NAMALWA (cell line): ENCODE results near the gene CLMP.

Experiments
- DNase-seq: peaks from one replicate; pipeline ENCODE4 v3.0.0-alpha.2; 2015; ENCODE audit warnings: low spot score

The CLMP gene

DNA sequence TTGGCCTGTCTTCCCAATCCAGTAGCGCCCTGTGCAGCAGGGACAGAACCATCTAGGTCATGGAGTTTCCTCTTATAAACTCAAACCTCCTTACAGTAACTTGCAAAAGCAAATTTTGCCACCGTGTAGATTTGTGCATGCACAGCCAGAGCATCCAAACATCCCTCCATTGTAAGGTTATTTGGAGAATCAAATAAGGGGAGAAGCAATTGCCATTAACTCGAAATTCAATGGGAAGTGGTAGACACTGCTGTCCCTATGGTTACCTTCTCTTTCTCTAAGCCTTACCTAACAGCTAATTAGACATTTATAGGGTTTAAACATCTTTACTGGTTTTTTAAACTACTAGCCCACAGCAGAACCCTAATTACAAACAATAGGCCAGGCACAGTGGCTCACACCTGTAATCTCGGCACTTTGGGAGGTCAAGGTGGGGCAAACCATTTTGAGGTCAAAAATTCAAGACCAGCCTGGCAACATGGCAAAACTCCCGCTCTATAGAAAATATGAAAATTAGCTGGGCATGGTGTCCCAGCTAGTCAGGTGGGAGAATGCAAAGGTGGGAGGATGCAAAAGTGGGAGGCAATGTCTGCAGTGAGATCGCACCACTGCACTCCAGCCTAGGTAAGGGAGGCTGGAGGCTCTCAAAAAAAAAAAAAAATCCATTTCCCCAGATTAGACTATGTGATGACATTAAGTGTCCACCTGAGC, 139.7 kb downstream of the CLMP start:
- peak; percentile 55 for DNase-seq

DNA sequence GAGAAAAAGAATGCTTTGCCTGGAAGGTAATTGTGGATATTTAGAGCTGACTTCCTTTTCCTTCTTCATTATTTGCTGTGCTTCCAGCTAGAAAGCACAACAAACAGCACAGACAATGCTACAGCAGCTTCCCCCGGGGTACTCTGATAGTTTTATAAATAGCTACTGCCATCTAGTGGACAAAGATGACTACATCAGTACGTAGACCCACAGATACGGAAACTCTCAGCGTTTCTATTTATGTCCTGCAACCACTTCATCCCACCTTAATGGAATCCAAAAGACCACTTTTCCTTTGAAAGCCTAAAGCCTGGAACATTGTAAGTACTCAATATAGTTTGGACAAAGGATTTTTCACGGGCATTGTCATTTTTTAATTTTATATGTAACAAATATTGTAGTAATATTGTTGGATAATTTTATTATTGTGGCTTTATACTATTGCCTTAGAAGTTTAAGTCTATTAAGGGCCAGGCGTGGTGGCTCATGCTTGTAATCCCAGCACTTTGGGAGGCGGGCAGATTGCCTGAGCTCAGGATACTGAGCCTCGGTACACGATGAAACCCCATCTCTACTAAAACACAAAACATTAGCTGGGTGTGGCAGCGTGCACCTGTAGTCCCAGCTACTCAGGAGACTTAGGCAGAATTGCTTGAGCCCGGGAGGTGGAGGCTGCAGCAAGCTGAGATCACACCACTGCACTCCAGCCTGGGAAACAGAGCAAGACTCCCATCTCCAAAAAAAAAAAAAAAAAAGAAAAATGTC, 140.6 kb downstream of the CLMP start:
- peak; percentile 88 for DNase-seq

DNA sequence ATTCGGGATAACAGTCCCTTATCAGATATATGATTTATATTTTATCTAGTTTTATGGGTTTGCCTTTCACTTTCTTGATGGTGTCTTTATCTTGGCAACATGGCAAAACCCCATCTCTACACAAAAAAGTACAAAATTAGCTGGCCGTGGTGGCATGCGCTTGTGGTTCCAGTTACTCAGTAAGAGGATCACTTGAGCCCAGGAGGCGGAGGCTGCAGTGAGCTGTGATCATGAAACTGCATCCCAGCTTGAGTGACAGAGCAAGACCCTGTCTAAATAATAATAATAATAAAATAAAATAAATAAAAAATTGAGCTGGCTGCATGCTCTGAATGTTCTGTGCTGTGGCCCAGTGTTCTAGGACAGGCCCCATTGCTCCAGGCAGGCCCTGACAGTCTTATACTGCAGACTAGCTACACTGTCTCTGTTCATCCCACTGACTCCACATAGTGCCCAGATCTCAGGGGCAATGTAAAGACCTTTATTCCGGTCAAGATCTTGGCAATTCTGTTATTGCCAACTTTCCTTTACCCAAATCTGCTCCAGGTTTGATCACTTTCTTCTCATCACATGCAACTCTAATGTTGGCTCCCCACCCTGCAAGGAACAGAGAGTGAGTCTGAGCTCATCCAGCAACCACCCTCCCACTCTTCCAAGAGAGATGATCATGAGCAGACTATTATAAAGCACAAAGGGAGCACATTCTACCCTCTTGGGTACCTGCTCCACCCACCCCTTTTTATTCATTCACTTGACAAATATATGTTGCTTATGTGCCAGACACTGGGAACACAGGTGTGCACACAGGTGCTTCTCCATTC, 141.9 kb downstream of the CLMP start:
- DNase-seq: peak; percentile 34

DNA sequence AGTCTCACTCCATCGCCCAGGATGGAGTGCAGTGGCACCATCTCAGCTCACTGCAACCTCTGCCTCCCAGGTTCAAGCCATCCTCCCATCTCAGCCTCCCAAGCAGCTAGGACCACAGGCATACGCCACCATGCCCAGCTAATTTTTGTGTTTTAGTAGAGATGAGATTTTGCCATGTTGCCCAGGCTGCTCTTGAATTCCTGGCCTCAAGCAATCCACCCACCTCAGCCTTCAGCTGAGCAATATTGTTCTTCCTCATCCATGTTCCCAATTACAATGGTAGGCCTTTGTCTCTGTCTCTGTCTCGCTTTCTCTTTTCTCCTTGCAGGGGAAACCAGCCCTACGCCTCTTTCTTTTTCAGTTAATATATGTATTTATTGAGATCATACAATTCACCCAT, 143.4 kb downstream of the CLMP start:
- DNase-seq: no peak

DNA sequence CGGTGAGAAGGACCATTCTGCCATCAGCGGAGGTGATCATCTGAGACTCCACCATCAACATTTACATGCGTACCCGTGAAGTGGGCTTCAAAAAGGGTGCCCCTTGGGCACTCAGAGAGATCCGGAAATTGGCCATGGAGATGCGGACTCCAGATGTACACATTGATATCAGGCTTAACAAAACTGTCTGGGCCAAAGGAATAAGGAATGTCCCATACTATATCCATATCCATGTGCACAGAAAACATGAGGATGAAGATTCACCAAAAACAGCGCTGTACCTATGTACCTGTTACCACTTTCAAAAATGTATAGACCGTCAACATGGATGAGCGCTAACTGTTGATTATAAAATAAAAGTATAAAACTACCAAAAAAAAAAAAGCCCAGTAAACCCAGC, 143.9 kb downstream of the CLMP start:
- DNase-seq: no peak

DNA sequence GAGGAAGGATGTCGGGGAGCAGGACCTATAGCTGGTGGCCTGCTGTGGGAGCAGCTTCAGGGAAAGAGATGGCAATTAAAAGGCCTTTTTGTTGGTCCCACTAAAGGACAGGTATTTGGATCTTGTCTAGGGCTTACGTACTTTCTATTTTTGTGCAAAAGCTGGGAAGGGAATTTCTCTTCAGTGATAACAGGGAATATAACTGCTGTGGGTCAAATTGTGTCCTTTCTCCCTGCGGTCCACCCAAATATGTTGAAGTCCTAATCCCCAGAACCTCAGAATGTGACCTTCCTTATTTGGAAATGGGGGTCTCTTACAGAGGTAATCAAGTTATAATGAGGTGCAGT, 147.1 kb downstream of the CLMP start:
- no peak for DNase-seq

DNA sequence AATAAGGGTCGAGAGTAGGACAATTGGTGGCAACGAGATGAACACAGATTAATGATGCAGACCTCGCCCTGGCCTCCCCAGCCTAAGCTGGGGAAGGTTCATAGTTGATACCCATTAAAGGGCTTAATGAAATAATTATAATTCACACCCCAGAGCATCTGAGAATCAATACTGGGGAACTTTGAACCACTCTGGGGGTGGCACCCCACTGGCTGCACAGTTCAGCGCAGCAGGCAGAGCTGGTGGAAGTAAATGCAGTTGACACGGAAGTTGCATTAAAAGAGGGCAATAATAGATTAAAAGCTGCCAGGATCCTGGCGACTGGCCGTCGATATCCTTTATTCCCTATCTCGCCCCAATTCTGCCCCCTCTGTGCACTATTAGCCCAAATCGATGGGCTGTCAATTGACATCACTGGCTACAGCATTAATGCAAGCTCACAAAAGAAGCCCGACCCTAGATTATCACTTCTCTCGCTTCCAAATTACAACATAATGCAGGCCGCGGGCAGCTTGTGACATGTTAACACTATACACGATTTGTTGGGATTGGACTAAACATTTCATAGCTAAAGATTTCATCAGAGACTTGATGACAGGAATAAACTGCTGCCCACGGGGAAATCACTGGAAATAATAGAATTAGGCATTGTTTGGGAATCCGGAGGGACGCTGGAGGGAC, 147.6 kb downstream of the CLMP start:
- DNase-seq: no peak

DNA sequence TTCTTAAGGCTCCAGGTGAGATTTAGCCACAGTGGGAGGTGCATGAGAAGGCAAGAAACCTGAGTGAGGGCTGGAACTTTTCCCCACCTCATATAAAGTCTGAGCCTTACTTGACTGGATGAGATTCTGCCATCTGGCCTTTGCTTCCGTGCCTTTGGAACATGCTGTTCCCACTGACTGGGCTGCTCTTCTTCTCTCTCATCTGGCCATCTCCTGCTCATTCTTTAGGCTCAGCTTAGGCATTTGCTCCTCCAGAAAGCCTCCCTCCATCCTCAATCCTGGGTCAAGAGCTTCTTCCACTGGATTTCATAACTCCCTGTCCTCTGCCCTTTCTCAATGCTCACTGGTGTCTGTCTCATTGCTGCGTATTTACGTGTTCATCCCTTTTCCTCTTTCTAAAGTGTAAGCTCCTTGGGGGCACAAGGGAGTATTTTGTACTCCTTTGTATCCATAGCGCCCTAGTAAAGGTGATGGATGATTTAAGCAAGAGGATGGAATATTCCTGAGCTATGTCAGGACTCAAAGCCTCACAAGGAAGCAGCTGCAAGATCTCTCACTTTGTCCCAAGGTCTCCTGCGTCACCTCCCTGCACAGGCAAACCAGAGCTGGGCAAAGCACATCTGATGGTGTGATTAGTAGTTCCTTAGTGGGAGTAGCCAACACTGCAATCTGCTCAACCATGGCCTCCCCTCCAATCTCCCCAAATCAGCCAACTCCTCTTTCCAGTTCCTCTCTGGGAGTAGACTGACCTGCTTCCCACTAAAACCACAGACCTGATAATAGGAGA, 148.4 kb downstream of the CLMP start:
- no peak for DNase-seq

DNA sequence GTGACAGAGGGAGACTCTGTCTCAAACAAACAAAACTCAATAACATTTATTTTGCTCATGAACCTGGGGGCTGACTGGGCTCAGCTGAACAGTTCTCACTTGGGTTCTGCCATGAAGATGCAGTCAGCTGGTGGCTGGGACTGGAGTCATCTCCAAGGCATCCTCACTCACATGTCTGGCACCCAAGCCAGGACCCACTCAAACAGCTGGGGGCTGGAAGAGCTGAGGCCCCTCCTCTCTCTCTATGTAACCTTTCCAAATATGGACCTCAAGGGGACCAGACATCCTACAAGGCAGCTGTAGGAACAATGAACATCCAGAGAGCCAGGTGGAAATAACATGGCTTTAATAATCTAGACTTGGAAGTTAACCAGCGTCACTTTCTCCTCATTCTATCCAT, 149.9 kb downstream of the CLMP start:
- no peak for DNase-seq

DNA sequence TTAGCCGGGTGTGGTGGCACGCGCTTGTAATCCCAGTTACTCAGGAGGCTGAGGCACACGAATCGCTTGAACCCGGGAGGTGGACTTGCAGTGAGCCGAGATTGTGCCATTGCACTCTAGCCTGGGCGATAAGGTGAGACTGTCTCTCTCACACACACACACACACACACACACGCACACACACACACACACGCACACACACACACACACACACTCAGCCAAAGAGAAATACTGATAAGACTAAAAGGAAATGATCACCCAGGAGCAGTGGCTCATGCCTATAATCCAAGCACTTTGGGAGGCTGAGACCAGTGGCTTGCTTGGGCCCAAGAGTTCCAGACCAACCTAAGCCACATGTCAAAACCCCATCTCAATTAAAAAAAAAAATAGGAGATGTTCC, 153.9 kb downstream of the CLMP start:
- DNase-seq: no peak

DNA sequence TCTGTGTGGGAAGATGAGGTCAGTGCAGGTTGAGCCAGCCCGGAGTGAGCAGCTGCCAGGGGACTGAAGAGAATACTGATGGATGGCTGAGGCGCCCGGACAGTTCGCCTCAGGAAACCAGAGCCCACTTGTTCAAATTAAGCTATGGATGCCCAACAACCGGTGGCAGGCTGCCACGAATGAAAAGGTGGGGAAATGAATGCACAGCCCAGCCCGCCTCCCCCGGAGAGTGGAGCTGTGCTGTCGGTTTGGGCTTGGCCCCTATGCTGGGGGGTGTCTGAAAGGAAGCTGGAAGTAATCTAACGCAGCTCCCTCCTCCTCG, 155.0 kb downstream of the CLMP start:
- no peak for DNase-seq

DNA sequence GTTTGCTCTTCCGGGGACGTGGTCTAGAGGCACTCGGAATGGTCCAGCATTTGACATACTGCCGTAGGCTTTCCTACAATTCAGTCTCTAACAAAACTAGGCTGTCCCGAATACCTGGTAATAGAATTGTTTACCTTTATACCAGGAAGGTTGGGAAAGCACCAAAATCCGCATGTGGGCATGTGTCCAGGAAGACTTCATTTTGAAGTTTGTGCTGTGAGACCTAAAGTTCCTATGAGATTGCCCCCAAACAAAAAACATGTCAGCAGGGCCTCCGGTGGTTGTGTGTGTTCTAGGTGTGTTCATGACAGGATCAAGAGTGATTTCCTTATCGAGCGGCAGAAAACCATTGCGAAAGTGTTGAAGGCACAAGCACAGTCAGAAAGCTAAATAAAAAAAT, 159.2 kb downstream of the CLMP start:
- no peak for DNase-seq

DNA sequence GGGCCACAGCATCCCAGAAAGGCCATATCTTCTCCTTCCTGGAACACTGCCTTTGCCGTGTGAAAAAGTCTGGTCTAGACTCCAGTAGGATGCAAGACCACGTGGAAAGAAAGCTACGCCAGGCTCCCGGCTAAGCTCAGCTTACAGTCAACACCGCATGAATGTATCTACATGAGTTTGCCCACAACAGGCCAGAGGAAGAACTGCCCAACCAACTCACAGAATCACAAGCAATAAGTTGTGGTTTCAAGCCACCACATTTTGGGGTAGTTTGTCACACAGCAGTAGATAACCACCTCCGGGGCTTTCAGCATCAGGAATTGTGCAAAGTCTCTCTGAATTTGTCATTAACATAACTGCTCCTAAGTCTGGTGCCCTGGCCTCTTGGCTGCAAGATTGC, 160.5 kb downstream of the CLMP start:
- no peak for DNase-seq

DNA sequence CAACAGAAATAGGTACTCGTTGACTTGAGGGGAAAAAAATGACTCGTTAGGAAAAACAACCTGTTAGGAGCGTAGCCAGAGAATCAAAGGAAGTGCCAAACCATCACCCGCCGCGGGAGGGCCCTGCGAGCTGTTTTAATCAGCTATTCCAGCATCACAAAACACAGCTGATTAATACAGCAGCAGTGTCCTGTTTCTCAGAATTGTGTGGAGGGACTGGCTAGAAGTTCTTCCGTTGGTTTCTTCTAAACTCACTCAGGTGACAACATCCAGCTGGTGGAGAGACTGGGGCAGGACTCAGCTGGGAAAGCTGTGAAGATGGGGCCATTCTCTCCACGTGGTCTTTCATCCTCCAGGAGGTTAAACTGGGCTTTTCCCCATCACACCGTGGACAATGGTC, 161.2 kb downstream of the CLMP start:
- DNase-seq: no peak

DNA sequence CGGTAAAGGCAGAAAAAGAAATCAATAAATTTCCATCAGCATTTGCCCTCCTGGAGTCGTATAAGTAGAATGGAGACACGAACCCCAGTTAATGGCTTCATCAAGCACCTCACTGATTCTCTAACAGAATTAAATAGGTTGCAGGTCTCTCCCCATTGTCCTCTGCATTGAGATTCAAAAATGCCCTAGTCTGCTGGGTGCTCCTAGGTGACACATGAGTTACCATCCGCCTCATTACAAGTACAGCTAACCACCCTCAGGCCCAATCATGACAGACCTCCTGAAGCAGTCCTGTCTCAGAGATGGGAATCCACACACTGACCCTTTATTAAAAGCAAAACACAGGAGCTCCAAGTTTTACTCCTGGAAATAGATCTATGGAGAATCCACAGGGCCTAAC, 164.5 kb downstream of the CLMP start:
- no peak for DNase-seq

DNA sequence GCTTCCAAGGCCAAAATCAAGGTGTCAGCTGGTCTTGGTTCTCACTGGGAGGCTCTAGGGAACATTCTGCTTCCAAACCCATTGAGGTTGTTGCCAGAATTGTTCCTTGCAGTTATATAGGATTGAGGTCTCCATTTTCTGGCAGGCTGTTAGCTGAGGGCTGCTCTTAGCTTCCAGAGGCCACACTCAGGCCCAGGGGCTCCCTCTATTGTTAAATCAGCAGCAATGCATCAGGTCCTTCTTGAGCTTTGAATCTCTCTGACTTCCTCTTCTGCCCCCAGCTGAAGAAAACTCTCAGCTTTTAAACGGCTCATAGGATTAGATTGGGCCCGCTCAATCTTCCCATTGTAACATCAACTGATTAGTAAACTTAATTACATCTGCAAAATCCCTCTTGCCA, 174.1 kb downstream of the CLMP start:
- peak; percentile 74 for DNase-seq
